ENCODE data around the gene COMT. TPM values are rescaled to one million over a fixed set of nuclear protein-coding genes. Genes with fewer than 3 reads are reported as not detected.

Gene COMT
- total and polyA plus RNA-seq, 8 donors = 25.1 to 174 (median 103) TPM

- intact Hi-C loops (cut with DNase I; ENCODE audit: low total_unique reads) = no loop called here
- TF ChIP-seq POLR2AphosphoS5 (IDR thresholded peaks at IDR 0.05) = peak; percentile 31 to 72 (median 66)
- TF ChIP-seq EP300 (IDR thresholded peaks at IDR 0.05) = no peak
- Histone ChIP-seq H3K4me1 (peaks cover 45 to 91% (median 60%) of the 10 kb centered on the region in 4 donors), H3K4me3 (peak overlapping the region; percentile 61 to 86 (median 74)), H3K27ac (peak overlapping the region; percentile 90 to 98 (median 93)), H3K9me3 (no peaks in the 10 kb centered on the region), H3K27me3 (no peaks in the 10 kb centered on the region), H3K36me3 (peaks cover 0 to under 1% (median 0%) of the 10 kb centered on the region in 4 donors)
- peak in 1 of 2 donors; percentile 81 for DNase-seq
- WGBS, 5 donors = 51 to 61% (median 59%) methylated on average over 11 of the region's 11 CpGs
Measured at GRCh38 chr22:19943082-19944026, 1.8 kb downstream of the COMT start.

- intact Hi-C loops (cut with DNase I; ENCODE audit: low total_unique reads) = no loop called here
- peak overlapping the region in 4 of 5 donors; percentile 14 to 90 (median 72) for H3K27ac ChIP-seq
- DNase-seq = no peak
- H3K9me3 ChIP-seq = no peaks in the 10 kb centered on the region
- H3K4me1 ChIP-seq = peaks cover 20 to 76% (median 39%) of the 10 kb centered on the region in 4 donors
- no peak for TF ChIP-seq EP300 (IDR thresholded peaks at IDR 0.05)
- no peak for TF ChIP-seq POLR2A (IDR thresholded peaks at IDR 0.05)
- peak in 2 of 7 experiments; percentile 7 to 44 for TF ChIP-seq CTCF (IDR thresholded peaks at IDR 0.05)
- no peak for TF ChIP-seq POLR2AphosphoS5 (IDR thresholded peaks at IDR 0.05)
- peaks cover 0 to 8% (median 1%) of the 10 kb centered on the region in 4 donors for H3K36me3 ChIP-seq
- WGBS, 5 donors = 76 to 89% (median 79%) methylated on average over 9 of the region's 9 CpGs
- H3K27me3 ChIP-seq = no peaks in the 10 kb centered on the region
- no peak overlapping the region for H3K4me3 ChIP-seq
Measured at GRCh38 chr22:19948057-19948760, 6.6 kb downstream of the COMT start.

GRCh38 chr22:19951346-19951745 lies 9.8 kb downstream of the COMT start:
- Histone ChIP-seq H3K9me3 (no peaks in the 10 kb centered on the region), H3K4me3 (no peak overlapping the region), H3K27ac (peak overlapping the region in 2 of 5 donors; percentile 29 to 77), H3K4me1 (peaks cover 20 to 57% (median 38%) of the 10 kb centered on the region in 4 donors), H3K27me3 (no peaks in the 10 kb centered on the region), H3K36me3 (peaks cover 0 to 8% (median 1%) of the 10 kb centered on the region in 4 donors)
- DNase-seq = no peak
- WGBS, 5 donors = 75 to 83% (median 83%) methylated on average over 13 of the region's 13 CpGs
- TF ChIP-seq POLR2AphosphoS5 (IDR thresholded peaks at IDR 0.05) (no peak), POLR2A (IDR thresholded peaks at IDR 0.05) (no peak), EP300 (IDR thresholded peaks at IDR 0.05) (no peak), CTCF (IDR thresholded peaks at IDR 0.05) (no peak)
- intact Hi-C loops (cut with DNase I; ENCODE audit: low total_unique reads) = no loop called here

GRCh38 chr22:19955241-19956128 lies 13.9 kb downstream of the COMT start:
- no peaks in the 10 kb centered on the region for H3K9me3 ChIP-seq
- peak overlapping the region in 1 of 5 donors; percentile 77 for H3K27ac ChIP-seq
- H3K27me3 ChIP-seq = no peaks in the 10 kb centered on the region
- WGBS, 5 donors = 62 to 78% (median 73%) methylated on average over 4 to 19 of the region's 19 CpGs
- intact Hi-C loops (cut with DNase I; ENCODE audit: low total_unique reads) = no loop called here
- H3K4me3 ChIP-seq = no peak overlapping the region
- no peak for TF ChIP-seq POLR2AphosphoS5 (IDR thresholded peaks at IDR 0.05)
- no peak for TF ChIP-seq CTCF (IDR thresholded peaks at IDR 0.05)
- TF ChIP-seq POLR2A (IDR thresholded peaks at IDR 0.05) = no peak
- no peak for TF ChIP-seq EP300 (IDR thresholded peaks at IDR 0.05)
- peaks cover 34 to 47% (median 40%) of the 10 kb centered on the region in 4 donors for H3K4me1 ChIP-seq
- H3K36me3 ChIP-seq = peaks cover 0 to 3% (median under 1%) of the 10 kb centered on the region in 4 donors
- peak in 1 of 2 donors; percentile 24 for DNase-seq
